Neural cell (in vitro differentiated cells): ENCODE data around the gene RAB44.

Experiments used
- RAD21 ChIP-seq: fragments of 450-650 bp; conservative IDR thresholded peaks from 2 replicates; pipeline ENCODE4 v1.6.1; 2014; ENCODE audit warnings: antibody characterized with exemption, mild to moderate bottlenecking, moderate library complexity
- TF ChIP-seq, protein P1 (sequence below): fragments of 450-650 bp; IDR thresholded peaks from 2 replicates; pipeline ENCODE4 v1.5.1; 2014; ENCODE audit warnings: antibody characterized with exemption, mild to moderate bottlenecking, moderate library complexity; ENCODE audit not compliant: poor library complexity, severe bottlenecking
- TF ChIP-seq, protein P2 (sequence below): IDR thresholded peaks from 2 replicates; pipeline ENCODE4 v1.6.1; 2012; ENCODE audit warnings: borderline replicate concordance

DNA sequence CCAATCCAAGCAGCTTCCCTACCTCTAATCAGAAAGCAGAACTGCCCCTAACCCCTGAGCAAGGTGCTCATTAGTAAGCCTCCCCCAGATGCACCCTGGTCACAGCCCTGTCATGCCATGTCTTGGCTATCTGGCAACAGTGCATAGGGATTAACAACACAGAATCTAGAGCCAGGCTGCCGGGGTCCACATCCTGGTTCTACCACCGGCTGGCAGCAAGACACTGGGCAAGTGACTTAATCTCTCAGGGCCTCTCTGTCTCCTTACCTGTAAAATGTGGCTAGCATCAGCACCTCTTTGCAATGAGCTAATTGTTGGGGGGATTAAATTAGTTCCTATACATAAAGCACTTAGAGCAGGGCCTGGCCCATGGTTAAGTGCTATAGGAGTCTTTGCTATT is 73.5 kb downstream of the RAB44 start:
- TF ChIP-seq, protein P1, sequence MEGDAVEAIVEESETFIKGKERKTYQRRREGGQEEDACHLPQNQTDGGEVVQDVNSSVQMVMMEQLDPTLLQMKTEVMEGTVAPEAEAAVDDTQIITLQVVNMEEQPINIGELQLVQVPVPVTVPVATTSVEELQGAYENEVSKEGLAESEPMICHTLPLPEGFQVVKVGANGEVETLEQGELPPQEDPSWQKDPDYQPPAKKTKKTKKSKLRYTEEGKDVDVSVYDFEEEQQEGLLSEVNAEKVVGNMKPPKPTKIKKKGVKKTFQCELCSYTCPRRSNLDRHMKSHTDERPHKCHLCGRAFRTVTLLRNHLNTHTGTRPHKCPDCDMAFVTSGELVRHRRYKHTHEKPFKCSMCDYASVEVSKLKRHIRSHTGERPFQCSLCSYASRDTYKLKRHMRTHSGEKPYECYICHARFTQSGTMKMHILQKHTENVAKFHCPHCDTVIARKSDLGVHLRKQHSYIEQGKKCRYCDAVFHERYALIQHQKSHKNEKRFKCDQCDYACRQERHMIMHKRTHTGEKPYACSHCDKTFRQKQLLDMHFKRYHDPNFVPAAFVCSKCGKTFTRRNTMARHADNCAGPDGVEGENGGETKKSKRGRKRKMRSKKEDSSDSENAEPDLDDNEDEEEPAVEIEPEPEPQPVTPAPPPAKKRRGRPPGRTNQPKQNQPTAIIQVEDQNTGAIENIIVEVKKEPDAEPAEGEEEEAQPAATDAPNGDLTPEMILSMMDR, result no peak
- TF ChIP-seq RAD21, result no peak
- TF ChIP-seq, protein P2, sequence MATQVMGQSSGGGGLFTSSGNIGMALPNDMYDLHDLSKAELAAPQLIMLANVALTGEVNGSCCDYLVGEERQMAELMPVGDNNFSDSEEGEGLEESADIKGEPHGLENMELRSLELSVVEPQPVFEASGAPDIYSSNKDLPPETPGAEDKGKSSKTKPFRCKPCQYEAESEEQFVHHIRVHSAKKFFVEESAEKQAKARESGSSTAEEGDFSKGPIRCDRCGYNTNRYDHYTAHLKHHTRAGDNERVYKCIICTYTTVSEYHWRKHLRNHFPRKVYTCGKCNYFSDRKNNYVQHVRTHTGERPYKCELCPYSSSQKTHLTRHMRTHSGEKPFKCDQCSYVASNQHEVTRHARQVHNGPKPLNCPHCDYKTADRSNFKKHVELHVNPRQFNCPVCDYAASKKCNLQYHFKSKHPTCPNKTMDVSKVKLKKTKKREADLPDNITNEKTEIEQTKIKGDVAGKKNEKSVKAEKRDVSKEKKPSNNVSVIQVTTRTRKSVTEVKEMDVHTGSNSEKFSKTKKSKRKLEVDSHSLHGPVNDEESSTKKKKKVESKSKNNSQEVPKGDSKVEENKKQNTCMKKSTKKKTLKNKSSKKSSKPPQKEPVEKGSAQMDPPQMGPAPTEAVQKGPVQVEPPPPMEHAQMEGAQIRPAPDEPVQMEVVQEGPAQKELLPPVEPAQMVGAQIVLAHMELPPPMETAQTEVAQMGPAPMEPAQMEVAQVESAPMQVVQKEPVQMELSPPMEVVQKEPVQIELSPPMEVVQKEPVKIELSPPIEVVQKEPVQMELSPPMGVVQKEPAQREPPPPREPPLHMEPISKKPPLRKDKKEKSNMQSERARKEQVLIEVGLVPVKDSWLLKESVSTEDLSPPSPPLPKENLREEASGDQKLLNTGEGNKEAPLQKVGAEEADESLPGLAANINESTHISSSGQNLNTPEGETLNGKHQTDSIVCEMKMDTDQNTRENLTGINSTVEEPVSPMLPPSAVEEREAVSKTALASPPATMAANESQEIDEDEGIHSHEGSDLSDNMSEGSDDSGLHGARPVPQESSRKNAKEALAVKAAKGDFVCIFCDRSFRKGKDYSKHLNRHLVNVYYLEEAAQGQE, result no peak
